Hepatocyte (in vitro differentiated cells): ENCODE data around the gene DNAJA4. TPM values are rescaled to one million over a fixed set of nuclear protein-coding genes. Genes with fewer than 3 reads are reported as not detected.

Source experiments
- DNase-seq: peaks from one replicate; pipeline ENCODE4 v3.0.0-alpha.2; 2016; ENCODE audit warnings: low spot score
- H2AFZ ChIP-seq: fragments of 200-600 bp; sonication (generic); 2 replicates; pipeline ENCODE4 v1.6.0; 2016; ENCODE audit warnings: antibody characterized with exemption, mild to moderate bottlenecking
- H3K27ac ChIP-seq: fragments of 200-600 bp; sonication (generic); 2 replicates; pipeline ENCODE4 v1.5.1; 2016; ENCODE audit warnings: mild to moderate bottlenecking
- H3K27me3 ChIP-seq: fragments of 200-600 bp; sonication (generic); 2 replicates; pipeline ENCODE4 v1.6.1; 2016
- H3K36me3 ChIP-seq: fragments of 200-600 bp; sonication (generic); replicated peaks from 2 replicates; pipeline ENCODE4 v1.5.1; 2016; ENCODE audit warnings: low read depth; ENCODE audit not compliant: insufficient read depth
- H3K4me1 ChIP-seq: fragments of 200-600 bp; sonication (generic); 2 replicates; pipeline ENCODE4 v1.5.1; 2016; ENCODE audit warnings: mild to moderate bottlenecking, moderate library complexity; ENCODE audit not compliant: insufficient read depth
- H3K4me2 ChIP-seq: fragments of 200-600 bp; sonication (generic); 2 replicates; pipeline ENCODE4 v1.6.0; 2016
- H3K4me3 ChIP-seq: fragments of 200-600 bp; sonication (generic); 2 replicates; pipeline ENCODE4 v1.5.1; 2016; ENCODE audit warnings: mild to moderate bottlenecking
- H3K79me2 ChIP-seq: fragments of 200-600 bp; sonication (generic); 2 replicates; pipeline ENCODE4 v1.6.0; 2017; ENCODE audit warnings: mild to moderate bottlenecking
- H3K9me2 ChIP-seq: fragments of 200-600 bp; sonication (generic); replicated peaks from 2 replicates; pipeline ENCODE4 v1.6.0; 2017; ENCODE audit warnings: mild to moderate bottlenecking; ENCODE audit not compliant: insufficient read depth
- H3K9me3 ChIP-seq: fragments of 200-600 bp; sonication (generic); 2 replicates; pipeline ENCODE4 v1.5.1; 2016; ENCODE audit warnings: low read depth, mild to moderate bottlenecking
- H4K20me1 ChIP-seq: fragments of 200-600 bp; sonication (generic); 2 replicates; pipeline ENCODE4 v1.6.0; 2016; ENCODE audit warnings: mild to moderate bottlenecking; ENCODE audit not compliant: insufficient read depth, poor library complexity, severe bottlenecking
- EZH2 ChIP-seq: fragments of 200-600 bp; sonication (generic); IDR thresholded peaks from 2 replicates; pipeline ENCODE4 v1.6.1; 2016; ENCODE audit warnings: antibody characterized with exemption, mild to moderate bottlenecking, borderline replicate concordance
- EZH2phosphoT487 ChIP-seq: fragments of 200-600 bp; sonication (generic); IDR thresholded peaks from one replicate; pipeline ENCODE4 v1.6.1; 2018; ENCODE audit warnings: antibody characterized with exemption, mild to moderate bottlenecking, low read depth, moderate library complexity; ENCODE audit not compliant: unreplicated experiment, severe bottlenecking
- whole genome bisulfite sequencing: methylation state at CpG from one replicate; pipeline ENCODE4 v1.1.6; 2016; ENCODE audit warnings: low lambda C conversion rate; ENCODE audit errors: missing lambda C conversion rate; 5-methylcytosine and 5-hydroxymethylcytosine counted together
- polyA plus RNA-seq: library from polyadenylated mRNA; unstranded; fragments of >200 nt; fragmentation: Nextera tagmentation; extraction: Ambion mirVana; gene quantifications from 2 replicates; pipeline ENCODE4 v1.2.1, GENCODE V29; 2016
- total RNA-seq: library from RNA; depleted of rRNA; stranded (reverse); fragments of >200 nt; gene quantifications from 2 replicates; pipeline ENCODE4 v1.2.3, GENCODE V29; 2014
- TF ChIP-seq, protein P1 (sequence below): fragments of 200-600 bp; sonication (generic); IDR thresholded peaks from 2 replicates; pipeline ENCODE4 v1.5.1; 2016; ENCODE audit warnings: antibody characterized with exemption, mild to moderate bottlenecking; ENCODE audit not compliant: poor library complexity

DNAJA4 gene
- total and polyA plus RNA-seq, 2 experiments from 2014 or later = 2.8 to 3.6 TPM

- no peaks in the 10 kb centered on the region for H3K9me2 ChIP-seq
- no peak overlapping the region for H2AFZ ChIP-seq
- no peaks in the 10 kb centered on the region for H3K79me2 ChIP-seq
- no peaks in the 10 kb centered on the region for H3K36me3 ChIP-seq
- no peak for DNase-seq
- H3K4me2 ChIP-seq = no peak overlapping the region
- H3K4me3 ChIP-seq = no peak overlapping the region
- H4K20me1 ChIP-seq = no peaks in the 10 kb centered on the region
- peaks cover 9% of the 10 kb centered on the region for H3K4me1 ChIP-seq
- 92% methylated on average over 3 of the region's 3 CpGs for WGBS
- H3K27me3 ChIP-seq = no peaks in the 10 kb centered on the region
- no peaks in the 10 kb centered on the region for H3K9me3 ChIP-seq
- TF ChIP-seq, protein P1, sequence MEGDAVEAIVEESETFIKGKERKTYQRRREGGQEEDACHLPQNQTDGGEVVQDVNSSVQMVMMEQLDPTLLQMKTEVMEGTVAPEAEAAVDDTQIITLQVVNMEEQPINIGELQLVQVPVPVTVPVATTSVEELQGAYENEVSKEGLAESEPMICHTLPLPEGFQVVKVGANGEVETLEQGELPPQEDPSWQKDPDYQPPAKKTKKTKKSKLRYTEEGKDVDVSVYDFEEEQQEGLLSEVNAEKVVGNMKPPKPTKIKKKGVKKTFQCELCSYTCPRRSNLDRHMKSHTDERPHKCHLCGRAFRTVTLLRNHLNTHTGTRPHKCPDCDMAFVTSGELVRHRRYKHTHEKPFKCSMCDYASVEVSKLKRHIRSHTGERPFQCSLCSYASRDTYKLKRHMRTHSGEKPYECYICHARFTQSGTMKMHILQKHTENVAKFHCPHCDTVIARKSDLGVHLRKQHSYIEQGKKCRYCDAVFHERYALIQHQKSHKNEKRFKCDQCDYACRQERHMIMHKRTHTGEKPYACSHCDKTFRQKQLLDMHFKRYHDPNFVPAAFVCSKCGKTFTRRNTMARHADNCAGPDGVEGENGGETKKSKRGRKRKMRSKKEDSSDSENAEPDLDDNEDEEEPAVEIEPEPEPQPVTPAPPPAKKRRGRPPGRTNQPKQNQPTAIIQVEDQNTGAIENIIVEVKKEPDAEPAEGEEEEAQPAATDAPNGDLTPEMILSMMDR = no peak
- TF ChIP-seq EZH2 (no peak), EZH2phosphoT487 (no peak)
- no peak overlapping the region for H3K27ac ChIP-seq
Measured at GRCh38 chr15:78311292-78311691, 46.9 kb downstream of the DNAJA4 start.

DNA sequence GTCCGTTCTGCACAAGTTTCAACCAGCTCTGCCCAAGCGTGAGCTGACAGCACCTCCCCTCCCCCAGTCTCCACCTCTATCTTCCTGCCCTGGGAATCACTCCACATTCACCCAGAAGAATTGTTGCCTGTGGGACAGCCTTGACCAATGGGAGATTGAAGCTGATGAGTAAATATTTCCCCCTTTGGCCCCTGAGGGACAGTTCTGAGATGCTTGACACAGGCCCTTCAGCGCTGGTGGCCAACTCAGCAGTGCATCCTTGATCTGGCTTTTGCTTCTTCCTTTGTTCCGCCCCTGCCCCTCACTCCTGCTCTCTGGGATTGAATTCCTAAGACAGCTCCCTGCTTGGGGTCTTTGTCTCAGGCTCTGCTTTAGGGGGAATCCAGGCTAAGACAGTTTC, 48.2 kb downstream of the DNAJA4 start:
- 89% methylated on average over 4 of the region's 4 CpGs for WGBS
- H3K4me2 ChIP-seq = no peak overlapping the region

DNA sequence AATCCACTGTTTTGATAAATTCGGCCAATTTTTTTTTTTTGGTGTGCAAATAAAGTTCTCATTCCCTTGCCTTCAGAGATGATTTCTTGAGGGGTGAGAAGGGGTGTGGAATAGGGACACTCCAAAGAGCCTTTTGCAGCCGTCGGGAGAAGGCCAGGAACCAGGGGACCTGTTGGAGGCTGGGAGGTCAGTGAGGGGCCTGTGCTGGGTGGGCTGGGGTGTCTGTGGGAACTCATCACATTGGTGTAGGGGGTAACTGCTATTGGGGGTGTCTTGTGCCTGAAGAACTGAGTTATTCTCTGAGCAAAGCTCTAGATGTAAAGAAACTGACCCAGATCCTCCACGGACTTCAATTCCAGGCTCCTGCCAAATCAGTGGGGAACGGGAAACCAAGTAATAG, 48.6 kb downstream of the DNAJA4 start:
- TF ChIP-seq EZH2phosphoT487 (no peak), EZH2 (no peak)
- TF ChIP-seq, protein P1 = no peak
- no peak for DNase-seq
- no peak overlapping the region for H3K27ac ChIP-seq
- no peak overlapping the region for H3K4me2 ChIP-seq
- no peak overlapping the region for H2AFZ ChIP-seq
- H3K27me3 ChIP-seq = no peaks in the 10 kb centered on the region
- no peaks in the 10 kb centered on the region for H3K79me2 ChIP-seq
- no peaks in the 10 kb centered on the region for H3K9me2 ChIP-seq
- no peaks in the 10 kb centered on the region for H4K20me1 ChIP-seq
- H3K36me3 ChIP-seq = no peaks in the 10 kb centered on the region
- 85% methylated on average over 5 of the region's 5 CpGs for WGBS
- no peaks in the 10 kb centered on the region for H3K9me3 ChIP-seq
- no peak overlapping the region for H3K4me3 ChIP-seq
- peaks cover 14% of the 10 kb centered on the region for H3K4me1 ChIP-seq

More for the DNA sequence above, 48.2 kb downstream of the DNAJA4 start:
- Histone ChIP-seq H3K27ac (no peak overlapping the region), H3K4me1 (peaks cover 14% of the 10 kb centered on the region), H3K4me3 (no peak overlapping the region), H3K36me3 (no peaks in the 10 kb centered on the region), H2AFZ (no peak overlapping the region), H4K20me1 (no peaks in the 10 kb centered on the region), H3K9me2 (no peaks in the 10 kb centered on the region), H3K27me3 (no peaks in the 10 kb centered on the region), H3K9me3 (no peaks in the 10 kb centered on the region), H3K79me2 (no peaks in the 10 kb centered on the region)
- no peak for DNase-seq
- no peak for TF ChIP-seq EZH2
- TF ChIP-seq EZH2phosphoT487 = no peak
- TF ChIP-seq, protein P1 = no peak

- H2AFZ ChIP-seq = no peak overlapping the region
- no peak overlapping the region for H3K4me2 ChIP-seq
- H3K36me3 ChIP-seq = no peaks in the 10 kb centered on the region
- TF ChIP-seq EZH2phosphoT487 = no peak
- no peak for TF ChIP-seq EZH2
- TF ChIP-seq, protein P1 = no peak
- WGBS = 75% methylated on average over 8 of the region's 8 CpGs
- no peaks in the 10 kb centered on the region for H3K79me2 ChIP-seq
- H3K9me3 ChIP-seq = no peaks in the 10 kb centered on the region
- no peak overlapping the region for H3K27ac ChIP-seq
- no peaks in the 10 kb centered on the region for H3K27me3 ChIP-seq
- DNase-seq = no peak
- H4K20me1 ChIP-seq = no peaks in the 10 kb centered on the region
- peaks cover 14% of the 10 kb centered on the region for H3K4me1 ChIP-seq
- H3K9me2 ChIP-seq = no peaks in the 10 kb centered on the region
- no peak overlapping the region for H3K4me3 ChIP-seq
Measured at GRCh38 chr15:78313383-78313782, 49.0 kb downstream of the DNAJA4 start.
